GM18861 (cell line): Measurements from ENCODE around the gene CLCN1.
A peak's percentile ranks its signal among the peaks of the same experiment; 100 is the strongest.
"Not testable (repeated sequence)": the region's sequence is repeated elsewhere in the genome, so short reads cannot be mapped to it uniquely, and the experiment has no call there.

Experiments
- ATAC-seq: cut with Tn5 transposase; IDR thresholded peaks from one replicate; pipeline ENCODE4 v1.9.1; 2021; ENCODE audit not compliant: unreplicated experiment

Gene CLCN1

GRCh38 chr7:143315776-143316175 lies at the start of gene CLCN1:
CLCN1 (plus strand) TSS chr7:143316111; CDS start chr7:143316213, 102 bp downstream.
- no peak for ATAC-seq

GRCh38 chr7:143269251-143269650 lies 46.7 kb upstream of the CLCN1 start:
- ATAC-seq = no peak

GRCh38 chr7:143271240-143271639 lies 44.7 kb upstream of the CLCN1 start:
- ATAC-seq = no peak

GRCh38 chr7:143272871-143273270 lies 43.0 kb upstream of the CLCN1 start:
- ATAC-seq = no peak

- ATAC-seq = no peak
Measured at GRCh38 chr7:143279186-143280098, 36.5 kb upstream of the CLCN1 start.

GRCh38 chr7:143280160-143280559 lies 35.8 kb upstream of the CLCN1 start:
- ATAC-seq = no peak

- ATAC-seq = no peak
Measured at GRCh38 chr7:143280566-143280965, 35.3 kb upstream of the CLCN1 start.

- no peak for ATAC-seq
Measured at GRCh38 chr7:143281529-143281928, 34.4 kb upstream of the CLCN1 start.

- ATAC-seq = no peak
Measured at GRCh38 chr7:143282124-143282523, 33.8 kb upstream of the CLCN1 start.

GRCh38 chr7:143283381-143283780 lies 32.5 kb upstream of the CLCN1 start:
- ATAC-seq = no peak

- no peak for ATAC-seq
Measured at GRCh38 chr7:143284591-143285469, 31.1 kb upstream of the CLCN1 start, which contains the start of gene TMEM139. TMEM139 (plus strand) TSS chr7:143284958; CDS start chr7:143285958, 1,000 bp downstream.

GRCh38 chr7:143285470-143285778 lies 30.5 kb upstream of the CLCN1 start:
- ATAC-seq = no peak

- ATAC-seq = no peak
Measured at GRCh38 chr7:143285806-143286521, 29.9 kb upstream of the CLCN1 start.

- no peak for ATAC-seq
Measured at GRCh38 chr7:143286522-143286890, 29.4 kb upstream of the CLCN1 start.

- no peak for ATAC-seq
Measured at GRCh38 chr7:143287339-143287934, 28.5 kb upstream of the CLCN1 start.

GRCh38 chr7:143287935-143288826 lies 27.7 kb upstream of the CLCN1 start, which contains the start of gene CASP2:
CASP2 (plus strand) TSS chr7:143288351; CDS start chr7:143288456, 105 bp downstream.
- ATAC-seq = peak; percentile 78

- no peak for ATAC-seq
Measured at GRCh38 chr7:143288836-143289235, 27.1 kb upstream of the CLCN1 start.

- no peak for ATAC-seq
Measured at GRCh38 chr7:143289421-143289820, 26.5 kb upstream of the CLCN1 start.

GRCh38 chr7:143289888-143290287 lies 26.0 kb upstream of the CLCN1 start:
- not testable (repeated sequence) for ATAC-seq

GRCh38 chr7:143290293-143290692 lies 25.6 kb upstream of the CLCN1 start:
- no peak for ATAC-seq
